GM19438 (cell line): ENCODE results near the gene C17orf107.

ENCODE experiments used
- ATAC-seq: cut with Tn5 transposase; IDR thresholded peaks from one replicate; pipeline ENCODE4 v1.9.1; 2021; ENCODE audit warnings: low read depth; ENCODE audit not compliant: unreplicated experiment

The C17orf107 gene

GRCh38 chr17:4932756-4933155, 33.4 kb downstream of the C17orf107 start:
- ATAC-seq: no peak

- no peak for ATAC-seq
Measured at GRCh38 chr17:4933646-4934045, 34.3 kb downstream of the C17orf107 start.

DNA sequence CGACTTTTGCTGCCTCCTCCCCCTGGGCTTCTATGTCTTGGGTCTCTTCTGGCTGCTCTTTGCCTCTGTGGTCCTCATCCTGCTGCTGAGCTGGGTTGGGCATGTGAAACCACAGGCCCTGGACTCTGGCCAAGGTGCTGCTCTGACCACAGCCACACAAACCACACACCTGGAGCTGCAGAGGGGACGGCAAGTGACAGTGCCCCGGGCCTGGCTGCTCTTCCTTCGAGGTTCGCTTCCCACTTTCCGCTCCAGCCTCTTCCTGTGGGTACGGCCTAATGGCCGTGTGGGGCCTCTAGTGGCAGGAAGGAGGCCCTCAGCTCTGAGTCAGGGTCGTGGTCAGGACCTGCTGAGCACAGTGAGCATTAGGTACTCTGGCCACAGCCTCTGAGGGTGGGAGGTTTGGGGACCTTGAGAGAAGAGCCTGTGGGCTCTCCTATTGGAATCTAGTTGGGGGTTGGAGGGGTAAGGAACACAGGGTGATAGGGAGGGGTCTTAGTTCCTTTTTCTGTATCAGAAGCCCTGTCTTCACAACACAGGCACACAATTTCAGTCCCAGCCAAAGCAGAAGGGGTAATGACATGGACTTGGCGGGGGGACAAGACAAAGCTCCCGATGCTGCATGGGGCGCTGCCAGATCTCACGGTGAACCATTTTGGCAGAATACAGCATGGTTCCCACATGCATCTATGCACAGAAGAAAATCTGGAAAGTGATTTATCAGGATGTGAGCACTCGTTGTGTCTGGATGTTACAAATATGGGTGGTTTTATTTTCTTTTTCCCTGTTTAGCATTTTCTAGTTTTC, 35.0 kb downstream of the C17orf107 start:
- no peak for ATAC-seq

GRCh38 chr17:4935650-4936049, 36.3 kb downstream of the C17orf107 start:
- no peak for ATAC-seq

- ATAC-seq: no peak
Measured at GRCh38 chr17:4936436-4936835, 37.1 kb downstream of the C17orf107 start.

- no peak for ATAC-seq
Measured at GRCh38 chr17:4937553-4937952, 38.2 kb downstream of the C17orf107 start.

- no peak for ATAC-seq
Measured at GRCh38 chr17:4938069-4938491, 38.7 kb downstream of the C17orf107 start.

DNA sequence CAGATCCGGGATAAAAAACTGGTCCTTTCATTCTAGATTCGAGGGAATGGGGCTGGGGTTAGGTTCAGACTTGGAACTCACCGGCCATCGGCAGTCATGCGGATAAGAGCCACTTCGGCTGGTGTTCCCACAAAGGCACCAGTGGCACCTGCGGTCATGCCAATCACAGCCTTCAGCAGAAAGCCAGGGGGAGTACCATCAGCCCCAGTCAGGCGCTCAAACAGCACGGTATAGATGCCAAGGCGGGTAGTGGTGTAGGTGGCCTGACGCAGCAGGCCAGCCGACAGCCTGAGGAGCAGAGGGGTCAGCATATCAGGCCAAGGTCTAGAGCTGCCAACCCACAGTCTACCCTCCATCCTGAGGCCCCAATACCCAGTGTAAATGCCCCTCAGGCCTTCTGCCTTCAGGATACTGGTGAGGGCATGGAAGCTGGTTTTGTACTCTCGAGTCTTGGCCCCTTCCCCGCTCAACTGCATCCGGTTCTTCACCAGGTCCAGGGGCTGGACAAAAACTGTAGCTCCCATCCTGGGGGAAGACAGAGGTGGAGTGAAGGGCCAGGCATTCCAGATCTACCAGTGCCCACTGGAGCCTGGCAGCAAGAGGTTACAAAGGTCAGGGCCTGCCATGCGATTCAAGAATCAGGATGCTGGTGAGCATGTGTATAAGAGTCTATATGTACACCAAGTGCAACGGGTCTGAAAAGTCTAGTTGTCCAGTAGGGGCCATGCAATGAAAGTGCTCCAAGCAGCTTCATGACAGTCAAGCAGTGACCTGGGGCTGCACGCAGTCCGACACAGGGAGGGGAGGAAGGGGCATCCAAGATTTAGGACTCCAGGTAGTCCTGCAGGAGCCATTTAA, 39.6 kb downstream of the C17orf107 start:
- no peak for ATAC-seq

DNA sequence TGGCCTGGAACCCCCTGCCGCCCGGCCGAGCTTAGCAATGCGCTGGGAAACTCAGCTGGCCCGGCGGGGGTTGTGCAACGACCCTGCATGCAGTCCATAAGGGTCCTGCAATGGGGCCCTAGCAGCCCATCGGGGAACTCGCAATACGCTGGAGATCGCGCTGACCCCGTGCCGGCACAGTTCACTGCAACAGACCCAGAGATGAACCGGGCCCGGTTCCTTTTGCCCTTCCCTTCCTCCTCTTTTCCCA, 40.1 kb downstream of the C17orf107 start:
- ATAC-seq: no peak

DNA sequence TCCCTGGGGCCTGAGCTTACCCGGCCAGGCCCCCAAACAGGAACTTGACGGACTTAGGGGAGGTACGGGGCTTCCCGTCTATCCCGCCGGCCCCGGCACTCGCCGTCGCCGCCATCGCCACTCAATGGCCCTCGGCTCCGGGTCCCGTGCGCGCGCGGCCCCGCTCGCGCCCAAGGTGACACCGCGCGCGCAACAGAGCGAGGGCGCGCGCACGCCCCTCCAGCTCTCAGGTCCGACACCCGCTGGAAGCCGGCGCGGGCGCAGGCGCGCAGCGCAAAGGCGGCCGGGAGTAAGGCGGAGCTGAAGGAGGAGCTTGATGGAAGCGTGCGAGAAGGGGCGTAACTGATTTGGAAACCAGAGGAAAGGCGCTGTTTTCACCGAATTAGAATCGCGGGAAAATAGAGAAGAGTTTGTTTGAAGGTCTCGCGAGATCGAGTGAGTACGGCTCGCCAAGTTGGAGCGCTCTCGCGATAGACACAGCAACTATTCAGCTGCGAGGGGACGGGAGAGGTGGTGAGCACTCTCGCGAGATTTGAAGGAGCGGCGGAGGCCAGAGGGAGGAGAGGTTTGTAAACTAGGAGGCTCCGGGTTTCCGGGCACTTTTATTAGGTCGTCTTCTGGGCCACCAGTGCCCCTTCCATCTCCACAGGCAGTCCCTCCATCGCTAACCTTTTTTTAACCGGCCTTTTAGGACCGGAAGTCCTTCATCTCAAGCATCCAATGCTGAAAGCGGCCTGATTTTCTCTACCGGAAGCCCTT, 40.6 kb downstream of the C17orf107 start, which contains the start of the genes RNF167 and SLC25A11:
Gene RNF167, plus strand, starts transcription at position 473 of the 759 bp plus-strand sequence. CDS start 642 bp downstream, outside the sequence.
Gene SLC25A11, minus strand, starts transcription at position 251 of the 759 bp plus-strand sequence. Its CDS starts 136 bp downstream, at position 115.
- ATAC-seq: peak; percentile 67

DNA sequence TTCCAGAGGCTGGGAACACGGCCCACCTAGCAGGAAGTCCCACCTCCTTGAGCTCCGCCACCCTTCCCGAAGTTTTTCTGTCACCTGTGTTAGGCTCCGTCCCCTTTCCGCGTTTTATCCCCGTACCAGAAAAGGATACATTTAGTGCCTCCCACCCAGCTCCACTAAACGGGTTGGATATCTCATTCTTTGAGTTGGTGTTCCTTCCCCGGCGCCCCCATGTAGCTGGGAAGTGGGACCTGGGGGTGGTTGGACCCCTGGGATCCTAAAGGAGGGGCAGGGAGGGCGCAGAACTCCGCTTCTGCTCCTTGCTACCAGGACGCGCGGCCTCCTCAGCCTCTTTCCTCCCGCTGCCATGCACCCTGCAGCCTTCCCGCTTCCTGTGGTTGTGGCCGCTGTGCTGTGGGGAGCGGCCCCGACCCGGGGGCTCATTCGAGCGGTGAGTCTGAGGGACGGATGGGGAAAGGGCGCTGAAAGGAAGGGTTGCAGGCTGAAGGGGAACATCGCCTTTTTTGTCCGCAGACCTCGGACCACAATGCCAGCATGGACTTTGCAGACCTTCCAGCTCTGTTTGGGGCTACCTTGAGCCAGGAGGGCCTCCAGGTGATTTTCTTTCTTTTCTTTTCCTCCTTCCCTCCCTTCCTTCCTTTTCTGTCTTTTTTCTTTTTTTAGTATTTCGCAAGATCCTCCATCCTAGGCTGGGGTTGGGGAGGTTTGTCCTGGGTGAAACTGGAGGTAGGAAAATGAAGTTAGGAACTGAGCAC, 41.4 kb downstream of the C17orf107 start:
- no peak for ATAC-seq

DNA sequence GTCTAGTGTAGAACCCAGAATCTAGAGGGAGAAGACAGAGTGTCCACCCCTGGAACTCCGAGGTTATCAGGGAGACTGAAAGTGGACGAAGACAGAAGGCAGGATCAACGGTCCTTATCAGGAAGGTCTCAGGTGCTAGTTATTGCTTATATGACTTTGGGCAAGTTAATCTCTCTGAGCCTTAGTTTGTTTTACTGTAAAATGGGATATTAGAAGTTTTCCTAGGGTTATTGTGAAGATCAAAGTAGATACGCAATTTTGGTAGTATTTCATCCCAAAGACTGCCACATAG, 41.9 kb downstream of the C17orf107 start:
- ATAC-seq: no peak

- no peak for ATAC-seq
Measured at GRCh38 chr17:4942760-4943508, 43.6 kb downstream of the C17orf107 start.

GRCh38 chr17:4944163-4944553, 44.8 kb downstream of the C17orf107 start:
- no peak for ATAC-seq

GRCh38 chr17:4944554-4945175, 45.3 kb downstream of the C17orf107 start:
- no peak for ATAC-seq

GRCh38 chr17:4945176-4945943, 46.0 kb downstream of the C17orf107 start:
- no peak for ATAC-seq

GRCh38 chr17:4945944-4946280, 46.6 kb downstream of the C17orf107 start:
- no peak for ATAC-seq

DNA sequence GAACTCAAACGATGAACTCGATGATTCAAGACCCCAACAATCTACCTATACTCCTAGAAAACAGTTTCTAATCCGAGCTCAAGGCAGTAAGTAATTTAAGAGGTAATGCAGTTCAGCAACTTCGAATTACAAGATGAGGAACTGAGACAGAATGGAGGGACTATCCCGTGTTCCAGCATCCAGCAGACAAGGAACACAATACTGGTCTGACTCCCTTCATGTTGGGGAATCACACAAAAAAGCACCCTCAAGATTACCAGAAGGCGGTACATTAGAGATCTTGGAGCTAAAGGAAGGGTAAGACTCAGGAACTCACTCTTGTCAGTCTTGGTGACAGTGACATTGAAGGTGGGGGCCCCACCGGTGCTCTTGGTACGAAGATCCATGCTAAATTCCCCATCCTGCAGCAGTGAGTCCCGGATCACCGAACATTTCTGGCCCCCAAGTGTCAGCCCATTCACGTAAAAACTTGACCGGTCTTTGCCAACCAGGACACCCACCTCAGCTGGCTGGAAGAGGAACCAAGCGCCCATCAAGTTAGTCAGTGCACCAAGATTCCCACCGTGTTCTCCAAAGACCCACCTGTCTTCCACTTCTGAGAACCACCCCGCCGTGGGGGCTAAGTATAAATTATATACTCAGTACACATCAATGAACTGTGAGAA, 47.1 kb downstream of the C17orf107 start:
- ATAC-seq: no peak
